Esophagus muscularis mucosa (tissue), 4 donors: ENCODE measurements around the gene ABLIM3. TPM values are rescaled to one million over a fixed set of nuclear protein-coding genes. Genes with fewer than 3 reads are reported as not detected.
A peak's percentile ranks its signal among the peaks of the same experiment; 100 is the strongest.

ENCODE experiments used
- DNase-seq: peaks from one replicate; pipeline ENCODE4 v3.0.0-alpha.2; 2017; ENCODE audit errors: extremely low spot score
- H3K27ac ChIP-seq, 4 donors: fragments of 200-600 bp; sonication (generic); replicated peaks in 1 of 4; 1 replicate in 3 of 4; 2 replicates in 1 of 4; pipeline ENCODE4 v1.5.1; 2016 to 2019; ENCODE audit warnings: mild to moderate bottlenecking in 1 of 4
- H3K27me3 ChIP-seq, 4 donors: fragments of 200-600 bp; sonication (generic); one replicate each; pipeline versions ENCODE4 v1.5.1 to v1.6.0; 2016 to 2019
- H3K36me3 ChIP-seq, 4 donors: fragments of 200-600 bp; sonication (generic); one replicate each; pipeline ENCODE4 v1.5.1; 2016 to 2019
- H3K4me1 ChIP-seq, 4 donors: fragments of 200-600 bp; sonication (generic); one replicate each; pipeline ENCODE4 v1.5.1; 2016 to 2019
- H3K4me3 ChIP-seq, 4 donors: fragments of 200-600 bp; sonication (generic); 1 replicate in 2 of 4; 2 replicates in 2 of 4; pipeline ENCODE4 v1.5.1; 2016 to 2019; ENCODE audit warnings: mild to moderate bottlenecking in 4 of 4, moderate library complexity in 1 of 4
- H3K9me3 ChIP-seq, 4 donors: fragments of 200-600 bp; sonication (generic); 1 replicate in 3 of 4; 2 replicates in 1 of 4; pipeline ENCODE4 v1.5.1; 2016 to 2019
- CTCF ChIP-seq, 3 experiments: fragments of 200-600 bp in 2 of 3; fragments of 450-650 bp in 1 of 3; sonication (generic) in 2 of 3; IDR thresholded peaks; one replicate each; pipeline ENCODE4 v1.5.1; 2017 to 2019; ENCODE audit warnings: antibody characterized with exemption in 3 of 3, mild to moderate bottlenecking in 2 of 3, moderate library complexity in 1 of 3
- EP300 ChIP-seq: sonication (generic); formaldehyde crosslinking; IDR thresholded peaks from one replicate; pipeline ENCODE4 v1.6.1; 2017; ENCODE audit warnings: antibody characterized with exemption
- POLR2A ChIP-seq: fragments of 450-650 bp; IDR thresholded peaks from one replicate; pipeline ENCODE4 v1.6.1; 2017; ENCODE audit warnings: antibody characterized with exemption, moderate library complexity, mild to moderate bottlenecking, low read depth
- POLR2AphosphoS5 ChIP-seq, 2 donors: sonication (generic); formaldehyde crosslinking; IDR thresholded peaks; one replicate each; pipeline ENCODE4 v1.6.1; 2017; ENCODE audit warnings: antibody characterized with exemption in 2 of 2
- WGBS: methylation state at CpG from one replicate; pipeline ENCODE4 v1.1.5; 2018; 5-methylcytosine and 5-hydroxymethylcytosine counted together
- intact Hi-C: fragments of 100-400 bp; cut with DNase I; formaldehyde crosslinking; loops from one replicate; pipeline ENCODE4 v1.15.1; 2023
- total RNA-seq, 4 donors: library from RNA; depleted of rRNA; stranded (reverse); fragments of >200 nt; gene quantifications; one replicate each; pipeline versions ENCODE4 v1.1.0 to v1.2.1, GENCODE V29; 2016

The ABLIM3 gene
- total RNA-seq, 4 donors from 2014 or later, result 40.9 to 64.5 (median 45.8) TPM

GRCh38 chr5:149151717-149152116 lies 10.4 kb downstream of the ABLIM3 start:
- peak overlapping the region; percentile 30 to 70 (median 54) for H3K27ac ChIP-seq
- no peak for DNase-seq
- no peak overlapping the region for H3K4me3 ChIP-seq
- no peaks in the 10 kb centered on the region for H3K9me3 ChIP-seq
- no peaks in the 10 kb centered on the region for H3K36me3 ChIP-seq
- TF ChIP-seq EP300, result no peak
- no peak for TF ChIP-seq POLR2AphosphoS5 (IDR thresholded peaks at IDR 0.05)
- TF ChIP-seq CTCF (IDR thresholded peaks at IDR 0.05), result peak in 2 of 3 experiments; percentile 8 to 16
- intact Hi-C loops, result no loop called here
- H3K27me3 ChIP-seq, result no peaks in the 10 kb centered on the region
- WGBS, result 75% methylated on average over 3 of the region's 3 CpGs
- H3K4me1 ChIP-seq, result peaks cover 60 to 77% (median 65%) of the 10 kb centered on the region in 4 donors

DNA sequence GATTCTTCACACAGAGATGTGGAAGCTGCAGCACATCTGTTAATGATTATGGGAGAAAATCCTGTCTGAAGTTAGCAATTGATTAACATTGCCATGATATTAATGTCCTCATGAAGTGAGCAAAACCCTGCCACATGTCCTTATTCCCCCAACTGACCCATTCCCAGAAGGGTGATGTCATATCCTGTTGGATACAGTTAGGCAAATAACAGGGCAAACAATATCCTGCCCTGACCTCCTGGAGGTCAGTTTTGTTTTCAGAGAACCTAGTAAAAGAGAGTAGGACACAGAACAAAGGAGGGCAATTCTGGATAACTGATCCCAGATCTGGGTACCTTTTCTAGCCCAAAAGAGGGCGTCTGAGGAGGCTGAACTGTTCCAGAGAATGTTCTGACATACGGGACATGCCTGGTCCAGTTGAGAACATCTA lies 11.0 kb downstream of the ABLIM3 start:
- 71% methylated on average over 2 of the region's 2 CpGs for WGBS
- intact Hi-C loops, result no loop called here
- Histone ChIP-seq H3K36me3 (no peaks in the 10 kb centered on the region), H3K4me3 (no peak overlapping the region), H3K9me3 (no peaks in the 10 kb centered on the region), H3K27ac (peak overlapping the region; percentile 30 to 70 (median 54)), H3K27me3 (no peaks in the 10 kb centered on the region), H3K4me1 (peaks cover 60 to 83% (median 67%) of the 10 kb centered on the region in 4 donors)
- TF ChIP-seq CTCF (IDR thresholded peaks at IDR 0.05) (no peak), EP300 (no peak), POLR2A (no peak), POLR2AphosphoS5 (IDR thresholded peaks at IDR 0.05) (no peak)
- no peak for DNase-seq

- no peak overlapping the region for H3K4me3 ChIP-seq
- 89% methylated on average over 4 of the region's 4 CpGs for WGBS
- no peak for DNase-seq
- intact Hi-C loops, result no loop called here
- TF ChIP-seq POLR2AphosphoS5 (IDR thresholded peaks at IDR 0.05) (no peak), EP300 (no peak), CTCF (IDR thresholded peaks at IDR 0.05) (no peak), POLR2A (no peak)
- H3K27me3 ChIP-seq, result no peaks in the 10 kb centered on the region
- no peaks in the 10 kb centered on the region for H3K9me3 ChIP-seq
- peaks cover 60 to 83% (median 67%) of the 10 kb centered on the region in 4 donors for H3K4me1 ChIP-seq
- H3K36me3 ChIP-seq, result no peaks in the 10 kb centered on the region
- peak overlapping the region; percentile 40 to 70 (median 54) for H3K27ac ChIP-seq
These were observed 12.0 kb downstream of the ABLIM3 start for GRCh38 chr5:149153193-149153750.

GRCh38 chr5:149153751-149154610 lies 12.7 kb downstream of the ABLIM3 start:
- Histone ChIP-seq H3K9me3 (no peaks in the 10 kb centered on the region), H3K27ac (peak overlapping the region; percentile 40 to 70 (median 54)), H3K36me3 (no peaks in the 10 kb centered on the region), H3K4me3 (no peak overlapping the region), H3K27me3 (no peaks in the 10 kb centered on the region), H3K4me1 (peaks cover 60 to 81% (median 67%) of the 10 kb centered on the region in 4 donors)
- no peak for DNase-seq
- intact Hi-C loops, result no loop called here
- TF ChIP-seq EP300 (no peak), POLR2AphosphoS5 (IDR thresholded peaks at IDR 0.05) (peak; percentile 37 to 47), POLR2A (no peak)
- 72% methylated on average over 8 of the region's 8 CpGs for WGBS

DNA sequence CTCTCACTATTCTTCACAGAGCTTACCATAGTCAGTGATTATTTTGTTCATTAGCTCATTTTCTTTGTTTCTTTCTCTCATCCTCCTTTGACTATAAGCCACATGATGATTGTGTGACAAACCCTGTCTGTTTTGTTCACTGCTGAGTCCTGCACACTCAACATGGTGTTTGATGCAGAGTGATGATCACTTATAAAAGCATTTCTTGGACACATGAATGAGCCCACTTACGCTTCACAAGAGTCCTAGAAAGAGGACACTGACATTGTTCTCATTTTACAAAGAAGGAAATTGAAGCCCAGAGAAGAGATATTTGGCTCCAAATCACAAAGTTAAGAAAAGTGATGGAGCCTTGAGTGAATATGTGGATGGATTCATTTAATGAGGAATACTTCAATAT lies 13.4 kb downstream of the ABLIM3 start:
- H3K4me1 ChIP-seq, result peaks cover 58 to 81% (median 63%) of the 10 kb centered on the region in 4 donors
- no peak overlapping the region for H3K4me3 ChIP-seq
- DNase-seq, result no peak
- H3K27me3 ChIP-seq, result no peaks in the 10 kb centered on the region
- intact Hi-C loops, result no loop called here
- peak overlapping the region in 3 of 4 donors; percentile 50 to 70 (median 59) for H3K27ac ChIP-seq
- TF ChIP-seq POLR2AphosphoS5 (IDR thresholded peaks at IDR 0.05), result no peak
- TF ChIP-seq CTCF (IDR thresholded peaks at IDR 0.05), result no peak
- no peak for TF ChIP-seq EP300
- no peak for TF ChIP-seq POLR2A
- no peaks in the 10 kb centered on the region for H3K36me3 ChIP-seq
- WGBS, result 92% methylated on average over 1 of the region's 1 CpG
- no peaks in the 10 kb centered on the region for H3K9me3 ChIP-seq
